Activated T-cell treated with anti-CD3 and anti-CD28 coated beads for 24 hours (primary cell): ENCODE measurements around the gene MR1.

Experiments
- DNase-seq: peaks from one replicate; pipeline ENCODE4 v3.0.0-alpha.2; 2020; ENCODE audit warnings: low read depth

Gene MR1

DNA sequence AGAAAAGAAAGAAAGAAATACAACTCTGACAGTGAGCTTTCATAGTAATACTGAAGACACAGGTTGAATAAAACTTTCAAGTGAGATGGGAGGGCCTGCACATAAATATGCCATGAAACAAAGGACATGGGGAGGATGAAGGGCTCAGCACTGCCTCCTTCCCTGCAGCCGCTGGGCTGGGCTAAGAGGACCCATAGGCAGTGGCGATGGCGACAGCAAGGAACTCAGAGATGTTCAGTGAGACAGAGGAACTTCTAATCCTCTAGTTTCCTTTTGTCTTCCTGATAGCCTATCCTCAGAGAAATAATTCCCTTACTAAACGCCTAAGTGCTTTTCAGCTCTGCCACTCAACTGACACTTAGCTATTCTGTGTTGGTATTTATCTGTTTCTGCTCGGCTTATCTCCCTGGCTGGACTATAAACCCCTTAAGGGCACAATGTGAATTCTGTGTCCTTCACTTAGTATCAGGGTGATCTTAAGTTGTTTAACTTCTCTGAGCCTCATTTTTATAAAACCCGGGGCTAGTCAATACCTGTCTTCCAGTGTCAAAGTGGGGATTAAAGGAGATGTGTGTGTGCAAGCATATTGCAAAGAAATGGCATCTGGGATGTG, 30.3 kb downstream of the MR1 start:
- no peak for DNase-seq

DNA sequence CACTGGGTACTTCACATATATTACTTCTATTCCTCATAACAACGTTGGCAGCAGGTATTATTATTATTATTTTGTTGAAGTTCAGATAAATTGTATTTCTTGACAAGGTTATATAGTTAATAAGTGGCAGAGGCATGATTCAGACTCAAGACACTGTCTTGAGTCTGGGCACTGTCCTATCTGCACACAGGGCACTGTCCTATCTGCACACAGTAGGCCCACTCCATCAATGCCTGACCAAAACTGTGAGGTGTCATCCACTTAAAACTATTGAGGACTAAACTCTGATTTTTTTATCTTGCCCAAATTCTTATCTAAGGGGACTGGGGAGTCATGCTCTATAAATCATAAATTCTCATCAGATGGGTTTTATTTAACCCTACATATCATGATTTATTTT, 30.9 kb downstream of the MR1 start:
- no peak for DNase-seq

DNA sequence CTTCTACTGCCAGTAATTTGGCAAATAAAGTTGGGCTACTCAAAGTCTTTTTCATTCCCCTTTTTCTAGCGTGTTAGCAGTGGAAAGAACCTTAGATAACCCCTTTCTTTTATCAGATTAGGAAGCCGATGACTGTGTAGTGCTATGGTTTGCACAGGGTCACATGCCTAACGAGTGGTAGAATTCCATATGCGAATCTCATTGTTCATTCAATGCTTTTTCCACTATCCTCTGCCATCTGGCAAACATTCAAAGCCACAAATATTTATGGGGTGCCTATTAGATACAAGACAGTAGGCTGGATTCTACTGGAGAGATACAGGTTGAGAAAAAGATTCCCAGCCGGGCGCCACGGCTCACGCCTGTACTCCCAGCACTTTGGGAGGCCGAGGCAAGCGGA, 39.9 kb downstream of the MR1 start:
- no peak for DNase-seq

DNA sequence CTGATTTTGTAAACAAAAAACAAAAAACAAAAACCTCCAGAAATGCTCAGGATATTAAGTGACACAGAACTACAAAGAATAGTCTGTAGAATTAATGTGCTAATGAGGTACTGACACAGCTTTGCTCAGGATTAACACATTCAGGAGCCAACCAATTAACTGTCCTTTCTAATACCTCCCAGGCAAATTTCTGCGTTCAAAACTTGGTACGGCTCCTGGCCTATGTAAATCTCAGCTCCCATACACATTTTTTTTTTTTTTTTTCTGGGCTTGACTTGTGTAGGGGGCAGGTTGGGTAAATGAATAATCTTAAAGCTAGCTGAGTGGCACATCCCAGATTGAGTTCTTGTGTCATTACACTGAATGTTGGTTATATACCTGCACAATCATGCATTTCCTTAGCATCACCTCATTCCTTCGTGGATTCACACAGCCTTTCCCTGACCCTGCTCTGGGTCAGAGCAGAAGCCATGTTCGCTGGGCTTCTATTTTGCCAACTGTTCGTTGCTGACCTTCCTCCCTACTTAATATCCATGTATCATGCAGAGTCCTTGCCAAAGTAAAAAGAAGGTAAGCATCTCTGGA, 42.1 kb downstream of the MR1 start:
- DNase-seq: no peak

DNA sequence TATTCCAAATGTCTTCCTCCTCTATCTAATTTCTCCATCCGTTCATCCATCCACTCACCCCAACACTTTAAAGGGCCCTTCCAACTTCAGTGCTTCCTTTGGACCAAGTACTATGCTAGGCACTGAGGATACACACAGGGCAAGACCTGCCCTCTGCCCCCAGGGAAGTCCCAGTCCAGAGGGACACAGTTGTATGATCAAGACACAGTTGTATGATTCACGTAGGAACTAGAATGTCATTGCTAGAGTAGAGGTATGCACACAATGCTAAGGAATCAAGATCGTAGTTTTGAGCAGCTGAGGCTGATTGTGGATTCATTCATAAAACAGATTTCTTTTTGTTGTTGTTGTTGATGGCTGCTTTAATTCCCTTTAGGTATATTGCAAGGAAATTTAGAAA, 43.1 kb downstream of the MR1 start:
- DNase-seq: no peak

DNA sequence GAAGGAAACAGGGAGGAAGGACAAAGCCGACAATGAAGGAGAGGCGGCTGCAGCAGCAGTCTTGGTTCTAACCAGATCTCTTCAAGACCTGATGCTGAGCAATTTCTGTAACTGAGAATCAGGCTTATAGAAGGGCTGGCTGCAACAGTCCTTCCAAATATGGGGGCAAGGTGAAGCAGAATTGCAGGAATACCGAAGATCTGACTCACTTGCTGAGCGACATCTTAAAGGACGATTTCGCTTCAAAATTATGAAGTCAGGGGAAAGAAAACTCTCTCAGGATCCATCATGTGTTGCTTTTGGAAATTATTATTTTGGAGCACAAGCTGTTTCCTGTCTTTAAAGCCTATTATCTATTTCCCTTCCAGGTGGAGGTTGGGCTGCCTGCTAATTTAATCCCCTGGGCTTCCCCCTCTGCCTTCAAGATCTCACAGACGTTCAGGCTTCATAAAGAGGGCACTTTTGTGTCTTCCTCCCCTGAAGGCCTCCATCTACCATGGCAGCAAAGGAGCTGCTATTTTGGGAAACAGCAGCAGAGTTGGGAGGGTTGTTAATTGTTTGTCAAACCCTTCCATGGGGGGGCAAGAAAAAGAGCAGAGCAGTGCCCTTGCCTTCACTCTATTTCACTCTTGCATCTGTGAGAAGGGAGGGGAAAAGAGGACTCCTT, 43.9 kb downstream of the MR1 start:
- DNase-seq: no peak

DNA sequence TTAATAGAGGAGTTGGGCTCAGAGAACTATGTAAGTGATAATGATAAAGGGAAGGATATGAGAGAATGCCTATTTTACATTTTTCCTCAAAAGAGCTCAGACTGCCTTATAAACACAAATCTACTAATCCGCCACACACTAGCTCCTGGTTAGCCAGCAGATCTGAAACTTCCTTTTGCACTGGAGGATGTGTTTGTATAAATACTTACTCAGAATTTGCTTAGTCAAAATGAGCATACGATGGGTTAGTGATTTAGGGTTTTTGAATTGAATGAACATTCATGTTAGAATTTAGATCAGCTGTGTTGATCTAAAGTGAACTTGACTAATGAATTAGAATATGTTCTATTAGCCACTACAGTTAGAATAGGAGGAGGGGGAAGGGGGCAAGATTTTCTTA, 45.6 kb downstream of the MR1 start:
- no peak for DNase-seq

DNA sequence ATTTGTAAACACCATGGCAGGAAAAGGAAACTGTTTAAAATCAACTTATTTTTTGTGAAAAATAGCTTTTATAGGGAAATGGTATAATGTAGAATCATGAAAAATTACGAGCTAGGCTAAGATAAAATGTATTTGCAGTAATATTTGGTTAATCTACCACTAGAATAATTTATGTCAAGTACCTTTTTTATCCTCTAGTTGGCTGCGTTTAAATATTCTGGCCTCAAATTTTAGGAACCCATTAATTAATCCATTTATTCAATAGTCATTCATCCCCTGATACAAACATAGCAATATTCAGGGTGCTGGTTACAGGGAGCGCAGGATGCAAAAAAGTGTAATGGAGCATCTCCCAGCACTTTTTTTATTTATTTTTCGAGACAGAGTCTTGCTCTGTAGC, 46.1 kb downstream of the MR1 start:
- no peak for DNase-seq

DNA sequence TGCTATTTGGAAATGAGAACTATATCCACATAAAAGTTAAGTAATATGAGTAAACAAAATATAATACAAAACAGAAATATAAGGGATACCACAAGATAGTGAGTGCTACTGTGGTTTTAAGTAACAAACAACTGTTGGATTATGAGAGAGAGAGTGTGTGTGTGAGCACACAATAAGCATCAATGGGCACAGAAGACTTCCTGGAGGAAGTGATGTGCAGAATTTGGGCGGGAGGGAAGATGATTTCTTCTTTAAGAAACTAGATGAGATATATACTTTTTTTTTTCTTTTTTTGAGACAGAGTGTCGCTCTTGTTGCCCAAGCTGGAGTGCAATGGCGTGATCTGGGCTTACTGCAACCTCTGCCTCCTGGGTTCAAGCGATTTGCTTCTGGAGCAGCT, 46.8 kb downstream of the MR1 start:
- no peak for DNase-seq

DNA sequence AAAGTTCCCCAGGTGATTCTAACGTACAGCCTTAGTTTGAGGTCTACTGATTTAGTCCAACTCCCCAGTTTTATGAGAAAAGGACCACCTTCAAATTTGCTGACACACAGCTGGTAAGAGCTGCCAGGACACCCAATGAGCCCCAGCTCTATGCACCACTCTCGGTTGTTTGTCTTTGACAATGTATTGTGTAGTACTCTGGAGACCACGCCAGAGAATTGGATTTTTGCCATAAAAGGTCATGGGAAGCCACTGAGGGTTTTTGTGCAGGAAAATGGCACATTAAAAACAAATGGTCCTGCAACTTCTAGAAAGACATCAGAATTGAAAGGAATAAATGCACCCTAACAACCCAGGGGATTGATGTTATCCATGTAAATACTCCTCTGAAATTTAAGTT, 47.6 kb downstream of the MR1 start:
- DNase-seq: no peak

DNA sequence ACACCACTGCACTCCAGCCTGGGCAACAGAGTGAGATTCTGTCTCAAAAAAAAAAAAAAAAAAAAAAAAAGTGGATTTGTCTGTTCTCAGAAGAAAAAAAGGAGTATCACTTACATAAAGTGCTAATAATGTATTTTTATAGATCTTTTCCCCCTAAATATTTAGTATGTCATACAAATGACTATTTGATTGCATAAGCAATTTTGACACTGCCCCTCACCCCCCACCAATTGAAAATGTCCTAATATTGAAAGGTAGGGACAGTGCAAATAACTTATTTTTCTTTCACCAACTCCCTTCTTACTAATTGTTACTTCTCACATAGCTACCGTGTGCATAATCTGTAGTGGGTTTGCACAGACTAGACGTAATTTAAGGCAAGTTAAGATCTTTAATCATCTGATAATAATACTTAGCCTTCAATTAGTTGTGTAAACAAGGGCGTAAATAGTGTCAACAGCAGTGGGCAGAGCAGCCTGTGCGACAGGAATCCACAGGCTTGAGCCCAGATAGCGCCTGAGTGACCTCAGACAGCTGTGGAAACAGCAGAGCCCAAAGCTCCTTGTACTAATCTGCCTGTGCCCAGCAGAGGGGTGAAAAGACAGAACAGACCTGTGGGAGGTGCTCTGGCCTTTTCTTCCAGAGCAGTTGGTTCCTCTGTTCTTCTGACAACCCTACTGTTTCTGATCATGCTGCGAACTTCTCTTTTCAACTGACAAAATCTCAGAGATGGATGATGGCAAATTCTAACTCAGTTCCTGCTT, 50.2 kb downstream of the MR1 start:
- no peak for DNase-seq

DNA sequence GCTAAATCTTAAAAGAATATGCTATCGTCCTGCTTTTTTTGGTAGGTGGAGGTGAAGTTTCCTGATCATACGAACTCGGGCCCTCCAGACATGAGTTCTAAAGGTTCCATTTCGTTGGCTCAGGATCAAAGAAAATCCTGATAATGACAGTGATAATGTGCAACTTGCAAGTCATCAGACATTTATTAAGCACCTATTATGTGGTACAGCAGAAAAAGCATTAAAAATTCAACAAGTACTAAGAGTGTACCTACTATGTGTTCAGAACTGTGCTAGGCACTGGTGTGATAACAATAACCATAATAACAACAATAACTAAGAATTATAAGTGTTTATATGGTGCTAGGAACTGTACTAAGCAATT, 50.8 kb downstream of the MR1 start:
- no peak for DNase-seq

DNA sequence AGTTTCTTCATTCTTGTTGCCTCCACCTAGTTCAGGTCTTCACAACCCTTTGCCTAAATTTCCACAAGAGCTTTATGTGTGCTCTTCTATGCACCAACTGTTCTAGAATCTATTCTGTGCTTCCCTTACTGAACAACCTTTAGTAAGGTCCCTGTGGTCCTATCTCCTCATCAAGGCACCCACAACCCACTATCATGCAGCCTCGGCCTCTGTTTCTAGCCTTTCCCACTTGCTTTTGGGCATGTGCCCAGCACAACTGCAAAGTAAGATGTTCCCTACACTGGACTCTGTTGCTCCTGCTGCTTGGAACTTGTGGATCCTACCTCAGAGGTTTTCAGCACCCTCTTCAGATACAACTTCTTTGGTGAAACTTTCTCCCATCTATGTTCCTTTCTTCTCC, 52.3 kb downstream of the MR1 start:
- DNase-seq: no peak

DNA sequence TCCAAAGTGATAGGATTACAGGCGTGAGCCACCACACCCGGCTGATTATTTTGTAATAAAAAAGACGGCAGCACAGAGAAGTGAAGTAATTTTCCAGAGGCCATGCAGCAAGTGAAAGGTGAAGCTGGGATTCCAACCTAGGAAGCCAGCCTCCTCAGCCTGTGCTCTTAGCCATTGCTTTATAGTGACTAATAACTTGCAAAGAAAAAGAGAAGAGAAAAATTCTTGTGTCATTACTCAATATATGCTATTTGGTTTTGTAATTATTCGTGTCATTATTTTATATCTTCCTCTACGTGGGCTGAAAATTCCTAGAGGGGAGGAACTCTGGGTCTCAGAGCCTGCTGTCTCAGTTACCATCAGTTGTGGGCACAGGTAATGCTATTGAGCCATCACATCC, 53.1 kb downstream of the MR1 start:
- no peak for DNase-seq

DNA sequence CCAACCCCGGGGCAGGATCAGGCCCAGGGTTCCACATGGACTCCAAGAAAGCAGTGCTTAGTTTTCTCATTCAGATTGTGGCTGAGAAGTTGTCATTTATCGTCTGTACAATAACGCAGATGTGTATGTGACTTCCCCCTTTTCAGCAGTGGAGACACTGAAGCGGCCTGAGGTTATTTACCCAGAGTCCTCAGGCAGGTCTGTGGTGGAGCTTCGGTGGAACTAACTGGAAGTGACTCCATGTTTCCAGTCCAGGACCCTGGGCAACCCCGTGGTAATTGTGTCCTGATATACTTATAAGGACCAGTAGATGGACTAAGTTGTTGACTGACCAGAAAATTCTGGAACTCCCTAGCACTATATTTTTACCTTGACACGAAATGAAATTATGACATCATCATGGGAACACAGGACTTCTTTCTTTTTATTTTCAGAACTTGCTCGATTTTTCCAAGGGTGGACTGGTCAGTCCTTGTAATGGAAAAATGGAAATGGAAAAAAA, 53.7 kb downstream of the MR1 start:
- DNase-seq: no peak

DNA sequence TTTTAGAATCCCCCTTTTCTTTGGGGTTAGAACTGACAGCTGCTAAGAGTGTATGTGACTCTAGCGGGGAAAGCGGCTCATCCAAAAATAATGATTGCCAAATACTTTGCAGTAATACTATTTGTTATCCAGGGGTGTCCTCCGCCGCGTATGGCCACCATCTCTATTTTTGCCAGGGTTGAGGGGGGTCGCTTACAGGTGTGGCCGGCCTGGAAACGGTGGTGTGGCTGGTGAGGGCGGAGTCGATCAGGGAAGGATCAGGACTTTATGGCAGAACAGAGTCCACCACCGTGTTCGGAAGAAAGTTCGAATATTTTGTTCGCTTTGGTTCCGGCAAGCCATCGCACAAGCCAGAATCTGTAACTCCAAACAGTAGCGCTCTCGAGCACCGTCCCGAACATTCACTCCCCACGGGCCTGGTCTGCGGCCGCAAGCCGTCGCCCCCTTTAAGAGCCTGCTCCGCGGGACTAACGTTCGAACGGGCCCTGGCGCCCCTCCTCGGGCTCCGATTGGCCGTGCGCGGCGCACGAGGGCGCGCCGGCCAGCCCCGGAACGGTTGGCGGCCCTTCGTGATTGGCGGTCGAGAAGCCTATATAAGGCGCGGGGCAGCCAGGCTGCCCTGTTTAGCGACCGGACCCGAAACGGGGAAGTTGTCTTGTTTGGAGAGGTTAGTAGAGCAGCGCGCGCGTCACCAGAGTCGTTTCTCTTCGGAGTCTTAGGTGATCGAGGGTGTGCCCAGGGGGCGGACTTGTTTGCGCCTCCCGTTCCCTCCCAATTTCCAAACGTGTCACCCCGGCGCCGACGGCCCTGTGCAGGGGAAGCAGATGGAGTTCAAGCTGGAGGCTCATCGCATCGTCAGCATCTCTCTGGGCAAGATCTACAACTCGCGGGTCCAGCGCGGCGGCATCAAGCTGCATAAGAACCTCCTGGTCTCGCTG, 54.6 kb downstream of the MR1 start, which contains the start of gene IER5:
Gene IER5 (plus strand): TSS at position 622 of the 938 bp plus-strand sequence. CDS start 203 bp downstream, at position 825.
- peak; percentile 93 for DNase-seq

DNA sequence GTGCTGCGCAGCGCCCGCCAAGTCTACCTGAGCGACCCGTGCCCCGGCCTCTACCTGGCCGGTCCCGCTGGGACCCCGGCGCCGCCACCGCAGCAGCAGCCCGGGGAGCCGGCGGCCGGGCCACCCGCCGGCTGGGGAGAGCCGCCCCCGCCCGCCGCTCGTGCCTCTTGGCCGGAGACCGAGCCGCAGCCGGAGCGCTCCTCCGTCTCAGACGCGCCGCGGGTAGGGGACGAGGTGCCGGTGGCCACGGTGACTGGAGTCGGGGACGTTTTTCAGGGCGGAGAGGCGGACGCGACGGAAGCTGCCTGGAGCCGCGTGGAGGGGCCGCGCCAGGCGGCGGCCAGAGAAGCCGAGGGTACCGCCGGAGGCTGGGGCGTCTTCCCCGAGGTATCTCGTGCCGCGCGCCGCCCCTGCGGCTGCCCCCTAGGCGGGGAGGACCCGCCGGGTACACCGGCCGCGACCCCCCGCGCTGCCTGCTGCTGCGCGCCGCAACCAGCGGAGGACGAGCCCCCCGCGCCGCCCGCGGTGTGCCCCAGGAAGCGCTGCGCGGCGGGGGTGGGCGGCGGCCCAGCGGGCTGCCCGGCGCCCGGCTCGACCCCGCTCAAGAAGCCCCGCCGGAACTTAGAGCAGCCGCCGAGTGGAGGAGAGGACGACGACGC, 55.4 kb downstream of the MR1 start:
- DNase-seq: no peak

DNA sequence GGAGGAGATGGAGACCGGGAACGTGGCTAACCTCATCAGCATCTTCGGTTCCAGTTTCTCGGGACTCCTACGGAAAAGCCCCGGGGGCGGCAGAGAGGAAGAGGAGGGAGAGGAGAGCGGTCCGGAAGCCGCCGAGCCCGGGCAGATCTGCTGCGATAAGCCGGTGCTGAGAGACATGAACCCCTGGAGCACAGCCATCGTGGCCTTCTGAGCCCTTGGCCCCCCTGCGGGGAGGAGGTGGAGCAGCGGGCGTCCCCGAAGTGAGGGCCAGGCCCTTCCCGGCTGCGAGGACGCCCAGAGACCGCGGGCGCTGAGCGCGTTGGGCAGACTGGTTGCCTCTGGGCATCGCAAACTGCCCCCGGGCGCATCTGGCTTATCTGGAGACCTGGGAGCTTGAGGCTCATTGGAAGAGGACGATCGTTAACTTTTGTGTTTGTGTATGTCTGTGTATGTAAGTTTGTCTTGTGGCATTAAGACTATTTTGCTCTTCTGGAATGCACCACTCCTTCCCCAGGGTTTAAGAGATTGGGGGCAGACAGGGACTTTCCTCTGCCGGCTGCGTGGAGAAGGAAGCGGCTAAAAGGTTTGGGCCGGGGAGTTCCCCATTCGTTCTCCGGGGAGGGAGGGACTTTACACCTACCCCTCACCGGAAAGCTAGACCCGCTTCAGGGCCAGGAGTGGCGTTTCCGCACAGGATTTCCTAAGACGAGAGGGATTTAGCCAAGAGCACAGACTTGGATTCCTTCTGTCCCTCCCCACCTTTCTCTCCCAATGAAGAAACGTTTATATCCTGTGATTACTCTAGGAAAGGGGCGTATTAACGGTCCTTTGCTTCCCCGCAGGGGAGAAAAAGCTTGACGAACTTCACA, 56.1 kb downstream of the MR1 start:
- peak; percentile 69 for DNase-seq

DNA sequence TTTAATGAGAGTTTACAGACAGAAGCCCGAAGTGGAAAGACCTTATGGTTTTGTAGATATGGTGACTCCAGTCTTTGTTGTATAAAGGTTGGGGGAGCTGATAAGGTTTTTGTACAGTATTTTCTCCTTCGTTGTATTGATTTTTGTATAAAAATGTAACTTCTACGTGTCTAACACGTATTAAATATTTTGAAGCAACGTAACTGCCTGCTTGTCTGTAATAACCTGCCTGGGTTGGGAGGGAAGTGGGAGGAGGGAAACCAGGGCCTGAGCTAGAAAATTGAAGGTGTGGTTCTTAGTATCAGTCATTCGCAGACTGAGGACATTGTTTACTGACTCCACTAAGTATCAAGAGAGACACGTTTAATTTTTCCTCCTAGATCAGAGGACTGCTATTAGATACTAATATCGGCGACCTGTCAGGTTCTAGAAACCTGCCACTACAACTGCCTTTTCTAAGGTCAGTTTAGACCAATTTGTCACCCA, 56.9 kb downstream of the MR1 start:
- DNase-seq: no peak
